Limb (tissue), 2 donors: ENCODE results near the gene CNTN5.

ENCODE experiments used
- DNase-seq, 2 donors: peaks; one replicate each; pipeline ENCODE4 v3.0.0-alpha.2; 2016; ENCODE audit errors: extremely low spot score in 2 of 2

Gene CNTN5

DNA sequence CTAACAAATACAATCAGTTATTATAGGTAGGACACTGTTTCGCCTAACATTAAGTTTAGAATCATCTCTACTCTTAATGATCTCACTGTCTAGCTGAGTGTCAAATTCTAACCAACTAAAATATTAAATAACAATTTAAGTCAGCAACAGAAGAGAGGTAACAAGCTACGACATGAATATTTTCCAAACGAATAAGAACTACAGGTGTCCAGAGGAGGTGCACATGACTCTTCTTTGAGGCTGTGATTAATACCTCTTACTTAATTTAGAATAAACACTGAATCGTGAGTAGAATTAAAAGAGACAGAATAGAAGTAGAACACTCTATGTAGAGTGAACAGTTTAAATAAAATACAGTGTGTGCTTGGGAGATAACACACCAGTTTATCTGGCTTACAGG, 1047.4 kb downstream of the CNTN5 start:
- DNase-seq, result no peak

DNA sequence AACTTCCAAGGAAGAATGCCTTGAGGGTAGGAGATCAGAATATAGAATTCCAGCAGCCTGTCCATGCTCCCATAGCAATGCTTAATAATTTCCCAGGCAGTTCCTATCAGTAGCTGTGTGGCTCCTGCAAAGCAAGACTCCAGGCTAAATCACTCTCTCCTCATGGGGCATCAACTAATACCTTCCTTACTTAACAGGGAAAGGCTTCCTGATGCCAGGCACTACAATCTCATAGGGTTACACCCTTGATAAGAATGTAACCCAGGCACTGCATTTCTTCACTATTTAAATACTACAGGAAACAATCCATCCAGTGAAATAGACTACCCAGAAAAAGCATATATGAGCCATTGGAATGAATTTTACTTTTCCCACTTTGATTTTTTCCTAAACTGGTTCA, 1051.4 kb downstream of the CNTN5 start:
- DNase-seq, result no peak

DNA sequence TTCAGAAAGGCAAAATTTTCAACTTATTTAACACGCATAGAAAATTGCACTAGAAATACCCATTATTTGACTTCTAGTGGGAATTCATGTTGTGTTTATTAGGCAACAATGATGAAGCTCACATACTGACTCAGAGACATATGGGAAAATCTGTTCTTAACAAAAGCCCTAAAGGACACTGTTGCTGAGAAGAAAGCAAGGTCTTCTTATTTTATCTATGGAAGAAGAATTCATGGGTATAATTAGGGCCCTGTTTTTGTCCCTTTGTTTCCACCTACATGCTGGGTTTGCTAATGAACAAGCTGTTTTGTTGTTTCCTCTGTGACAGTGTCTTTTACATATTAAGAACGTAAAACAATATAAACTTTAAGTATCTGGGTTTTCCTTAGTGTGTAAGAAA, 1059.6 kb downstream of the CNTN5 start:
- DNase-seq, result no peak

DNA sequence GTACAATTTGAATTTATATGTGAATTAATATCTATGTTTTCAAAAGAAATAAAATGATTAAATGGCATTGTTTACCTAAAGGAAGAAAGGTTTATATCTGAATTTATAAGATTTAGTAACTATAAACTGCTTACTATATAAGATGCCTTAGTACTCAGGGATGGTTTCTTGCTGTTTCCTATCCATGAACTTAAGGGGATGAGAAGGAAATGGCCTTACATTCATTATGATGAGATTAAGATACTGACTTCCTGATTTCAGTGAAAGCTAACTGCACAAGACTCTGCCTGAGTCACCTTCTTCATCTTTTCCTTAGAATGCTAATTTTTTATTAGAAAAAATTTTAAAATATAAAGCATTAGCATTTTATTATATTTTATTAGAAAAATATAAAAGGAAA, 1060.1 kb downstream of the CNTN5 start:
- DNase-seq, result no peak

DNA sequence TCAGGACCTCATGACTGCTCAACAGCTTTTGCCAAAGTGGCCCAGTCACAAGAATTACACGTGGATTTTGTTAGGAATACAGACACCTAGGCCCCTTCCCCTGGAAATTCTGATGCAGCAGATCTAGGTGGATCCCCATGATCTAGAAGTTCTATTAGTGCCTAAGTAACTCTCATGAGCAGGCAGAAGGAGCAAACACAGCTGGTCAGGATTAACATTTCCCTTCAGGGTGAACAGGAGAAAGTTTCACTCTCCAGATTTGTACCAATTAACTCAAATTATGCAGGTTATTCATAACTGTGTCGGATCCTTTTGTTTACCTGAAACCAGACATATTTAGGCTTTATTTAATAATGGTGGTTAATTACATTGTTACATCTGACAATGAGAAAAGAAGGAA, 1072.9 kb downstream of the CNTN5 start:
- DNase-seq, result no peak

DNA sequence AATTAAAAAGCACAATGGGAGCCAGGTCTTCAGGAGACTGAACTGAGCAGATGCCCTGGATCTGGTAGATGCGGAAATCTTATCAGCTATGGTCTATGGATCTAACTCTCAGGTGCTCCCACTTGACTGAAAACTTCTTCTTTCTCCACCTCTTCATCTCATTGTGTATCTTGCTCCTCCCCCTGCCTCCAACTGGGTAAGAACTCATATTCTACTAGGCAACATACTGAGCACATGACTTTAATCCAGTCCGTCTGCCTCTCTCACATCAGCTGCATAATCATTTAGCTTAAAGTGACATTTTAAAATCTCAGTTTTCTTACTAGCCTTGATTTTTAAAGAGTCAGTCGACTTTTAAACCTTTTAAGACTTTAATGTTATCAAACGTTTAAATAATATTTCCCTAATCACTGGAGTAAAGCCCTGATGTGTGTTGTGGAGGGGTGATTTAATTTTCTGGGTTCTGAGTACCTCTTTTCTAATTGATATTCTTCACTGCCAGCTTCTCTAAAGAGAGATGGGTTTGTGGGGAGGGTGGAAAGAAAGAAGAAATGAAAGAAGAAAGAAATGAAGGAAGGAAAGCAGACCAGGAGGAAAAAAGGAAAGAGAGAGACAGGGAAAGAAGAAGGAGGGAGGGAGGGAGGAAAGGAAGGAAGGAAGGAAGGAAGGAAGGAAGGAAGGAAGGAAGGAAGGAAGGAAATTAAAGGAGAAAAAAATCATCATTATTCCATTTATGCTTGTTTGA, 1073.5 kb downstream of the CNTN5 start:
- DNase-seq, result no peak

DNA sequence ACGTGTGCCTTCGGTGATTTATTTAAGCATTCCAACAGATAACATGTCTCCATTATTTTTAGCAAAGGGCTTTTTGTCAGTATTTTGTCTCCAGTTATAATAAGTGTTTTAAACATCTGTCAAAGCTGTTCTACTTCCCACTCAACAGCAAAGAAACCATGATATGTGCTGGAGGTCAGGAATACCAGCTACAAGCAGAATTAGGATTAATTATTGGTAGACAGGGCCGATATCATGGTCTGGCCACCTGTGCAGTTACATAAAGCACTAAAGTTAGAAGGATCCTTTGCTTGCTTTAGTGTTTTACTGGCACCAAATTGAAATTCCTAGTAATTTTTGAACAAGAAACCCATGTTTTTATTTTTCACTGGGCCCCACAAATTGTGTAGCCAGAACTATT, 1075.1 kb downstream of the CNTN5 start:
- no peak for DNase-seq

DNA sequence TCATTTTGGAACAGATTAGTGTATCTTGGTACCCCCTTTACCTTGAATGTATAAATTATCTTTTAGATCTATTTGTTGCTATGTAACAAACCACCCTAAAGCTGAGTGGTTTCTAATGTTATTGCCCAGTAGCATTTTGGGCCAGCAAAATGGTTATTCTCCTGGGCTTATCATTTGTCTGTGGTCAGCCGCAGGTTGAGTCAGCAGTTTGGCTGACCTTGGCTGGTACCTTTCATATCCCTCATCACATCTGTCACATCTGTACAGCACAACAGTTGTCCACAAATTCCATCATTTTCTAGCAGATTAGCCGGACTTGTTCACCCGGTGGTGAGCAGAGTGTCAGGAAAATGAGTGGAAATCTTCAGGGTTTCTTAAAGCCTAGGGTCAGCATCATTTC, 1077.8 kb downstream of the CNTN5 start:
- no peak for DNase-seq

DNA sequence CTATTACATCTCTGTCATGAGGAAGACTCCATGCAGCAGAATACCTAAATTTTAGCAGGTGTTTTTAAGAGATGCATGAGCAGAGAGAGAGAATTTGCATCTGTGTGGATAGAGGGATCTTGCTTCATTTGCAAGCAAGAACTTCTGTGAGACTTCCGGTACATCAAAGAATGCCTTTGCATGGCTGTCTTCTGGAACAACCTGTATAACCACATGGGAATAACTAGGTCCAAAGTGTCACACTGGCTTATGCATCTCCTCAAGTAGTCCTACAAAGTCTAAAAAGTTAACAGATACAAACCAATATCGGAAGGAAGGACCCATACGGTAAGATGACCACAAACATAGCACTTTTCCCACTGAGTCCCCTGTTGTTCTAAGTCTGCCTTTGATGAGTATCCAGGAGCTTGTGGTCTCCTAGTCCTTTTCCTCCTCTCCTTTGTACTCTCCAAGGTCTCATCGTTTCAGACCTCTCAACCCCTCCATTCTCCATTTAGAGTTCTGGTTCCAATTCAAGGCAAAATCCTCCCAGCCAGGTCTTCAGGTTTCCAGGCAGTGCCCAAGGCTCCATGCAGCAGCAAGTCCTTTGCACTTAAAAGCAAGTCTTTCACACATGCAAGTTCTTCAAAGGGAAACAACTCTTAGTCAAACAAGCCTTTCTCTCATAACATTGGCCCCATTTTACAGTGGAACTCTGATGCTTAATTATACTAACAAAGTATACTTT, 1084.7 kb downstream of the CNTN5 start:
- no peak for DNase-seq

DNA sequence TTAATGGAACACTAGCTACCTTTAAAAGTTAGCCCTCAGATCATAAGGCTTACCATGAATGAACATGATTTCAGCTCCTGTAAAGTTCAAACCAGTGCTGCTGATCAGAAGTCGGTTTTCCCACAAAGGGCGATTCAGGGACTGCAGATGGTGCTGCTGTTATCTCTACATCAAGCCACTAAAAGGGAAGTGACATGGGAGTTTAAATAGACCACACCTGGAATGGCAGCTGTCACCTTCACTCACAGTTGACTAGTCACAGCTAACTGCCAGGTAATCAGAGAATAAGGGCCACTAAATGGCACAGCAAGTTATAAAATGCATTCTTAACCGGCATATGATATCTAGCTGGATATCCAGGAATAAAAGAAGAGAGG, 1085.2 kb downstream of the CNTN5 start:
- no peak for DNase-seq

DNA sequence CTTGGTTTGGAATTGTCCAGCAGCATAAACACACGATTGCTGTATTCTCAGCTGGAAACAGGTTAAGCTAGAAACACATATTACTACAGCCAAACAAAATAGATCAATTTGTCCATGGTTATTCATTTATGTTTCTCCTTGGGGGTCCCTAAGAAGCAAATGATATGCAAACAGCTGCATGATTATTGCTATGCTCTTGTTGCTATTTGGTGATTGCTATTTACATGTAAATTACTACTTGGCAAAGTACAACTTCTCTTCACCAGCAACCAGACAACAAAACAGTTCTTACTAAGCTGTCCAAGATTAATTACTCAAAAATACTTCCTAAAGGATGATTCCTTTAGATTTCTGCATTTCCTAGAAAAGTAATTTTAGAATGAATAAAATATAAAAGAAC, 1098.4 kb downstream of the CNTN5 start:
- no peak for DNase-seq

DNA sequence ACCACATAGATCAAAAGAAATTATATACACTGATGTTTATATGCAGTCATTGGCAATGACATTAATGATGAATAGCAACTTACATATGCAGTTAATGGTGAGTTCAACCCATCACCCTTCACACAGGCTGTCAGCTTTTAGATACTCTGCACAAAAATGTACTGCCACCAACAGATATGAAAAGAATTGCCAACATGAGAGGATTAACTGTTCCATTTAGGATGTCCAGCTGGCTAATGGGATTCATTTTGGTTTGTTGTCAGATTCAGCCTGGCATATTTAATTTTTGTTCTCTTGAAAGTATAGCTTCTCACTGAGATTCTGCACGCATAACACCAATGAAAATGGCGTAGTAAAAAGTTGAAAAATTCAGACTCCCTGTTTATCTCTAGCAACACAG, 1112.4 kb downstream of the CNTN5 start:
- DNase-seq, result no peak

DNA sequence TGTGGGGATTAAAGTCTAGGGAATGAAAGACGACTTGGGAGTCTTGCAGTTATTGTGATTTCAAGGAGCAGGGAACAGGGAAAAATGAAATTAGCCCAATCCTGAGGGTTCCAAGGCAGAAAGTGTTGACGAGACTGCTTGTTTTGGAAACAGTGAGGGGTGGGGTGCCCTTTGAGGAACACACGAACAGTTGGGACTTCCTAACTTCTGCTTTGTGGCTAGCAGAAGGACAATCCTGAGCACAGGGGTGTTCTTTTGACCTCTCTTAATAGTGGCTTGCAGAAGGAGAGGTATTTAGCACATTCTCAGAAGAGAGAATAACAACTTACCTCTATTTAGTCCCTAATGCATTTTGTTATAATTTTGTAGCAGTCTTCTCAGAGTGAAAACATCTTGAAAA, 1120.5 kb downstream of the CNTN5 start:
- no peak for DNase-seq

DNA sequence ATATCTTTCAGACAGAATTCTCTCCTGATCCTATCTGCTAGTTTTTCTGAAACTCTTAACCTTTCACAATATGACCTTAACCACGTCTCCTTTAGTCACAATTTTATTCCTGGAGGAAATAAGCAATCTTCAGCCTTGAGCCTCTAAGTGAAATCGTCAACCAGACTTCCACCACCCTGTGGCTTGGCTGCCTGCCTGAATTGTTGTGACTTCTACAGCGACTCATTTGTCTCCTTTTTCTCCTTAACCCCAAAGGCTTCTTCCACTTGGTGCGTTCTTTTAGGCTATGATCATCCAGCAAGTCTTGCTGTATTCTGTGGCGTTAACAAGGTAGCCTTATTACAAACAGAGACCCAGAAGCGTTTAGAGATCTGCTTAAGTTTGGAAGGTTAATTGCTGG, 1131.2 kb downstream of the CNTN5 start:
- no peak for DNase-seq

DNA sequence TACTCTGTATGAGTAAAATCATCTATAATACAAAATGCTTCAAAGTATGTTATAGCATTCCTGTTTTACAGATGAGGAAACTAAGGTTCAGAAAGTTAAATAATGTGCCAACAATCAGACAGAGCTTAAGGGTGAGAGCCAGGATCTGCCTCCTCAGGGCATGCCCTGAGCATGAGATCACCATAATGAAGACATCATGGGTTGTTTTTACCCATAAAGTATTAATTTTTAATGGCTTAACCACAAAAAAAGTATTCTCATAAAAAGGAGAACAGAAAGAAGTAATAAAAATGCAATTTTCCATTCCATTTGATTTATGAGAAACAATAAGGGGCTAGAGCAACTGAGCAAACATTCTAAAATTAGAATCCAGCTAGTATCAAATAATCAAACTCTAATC, 1132.0 kb downstream of the CNTN5 start:
- no peak for DNase-seq

DNA sequence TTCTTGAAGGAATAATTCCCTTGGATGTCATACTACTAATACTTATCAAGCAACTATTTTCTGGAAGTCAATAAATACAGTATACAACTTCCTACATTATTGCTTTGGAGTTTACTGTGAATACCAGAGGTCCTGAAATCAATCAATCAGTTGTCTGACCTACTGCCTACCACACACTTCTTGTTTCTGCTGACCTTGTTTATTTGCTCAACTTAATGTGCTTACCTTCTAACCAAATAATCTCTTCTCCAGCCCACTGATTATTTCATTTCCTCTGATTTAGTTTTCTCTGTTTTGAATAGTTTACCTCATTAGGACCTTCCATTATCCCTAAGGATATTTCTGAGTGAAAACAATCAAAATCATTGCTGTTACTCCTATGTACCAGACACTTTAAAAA, 1142.7 kb downstream of the CNTN5 start:
- no peak for DNase-seq

DNA sequence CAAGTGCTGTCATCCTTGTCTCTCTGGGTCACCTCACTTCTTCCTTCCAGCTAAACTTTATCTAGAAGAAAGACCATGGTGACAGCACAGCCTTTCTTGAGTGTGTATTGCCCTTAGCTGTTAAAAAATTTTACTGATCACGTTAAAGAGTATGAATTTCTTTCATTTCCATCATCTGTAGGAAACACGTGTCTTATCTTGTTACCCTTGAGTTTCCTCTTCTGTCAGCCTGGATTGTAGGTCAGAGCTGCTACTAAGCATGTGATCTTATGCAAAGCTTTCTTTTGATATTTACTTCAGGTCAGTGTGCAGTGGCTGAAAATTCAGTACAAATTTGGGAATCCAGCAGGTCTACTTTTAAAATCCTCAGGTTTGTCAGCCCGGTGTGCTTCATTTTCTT, 1154.1 kb downstream of the CNTN5 start:
- DNase-seq, result no peak

DNA sequence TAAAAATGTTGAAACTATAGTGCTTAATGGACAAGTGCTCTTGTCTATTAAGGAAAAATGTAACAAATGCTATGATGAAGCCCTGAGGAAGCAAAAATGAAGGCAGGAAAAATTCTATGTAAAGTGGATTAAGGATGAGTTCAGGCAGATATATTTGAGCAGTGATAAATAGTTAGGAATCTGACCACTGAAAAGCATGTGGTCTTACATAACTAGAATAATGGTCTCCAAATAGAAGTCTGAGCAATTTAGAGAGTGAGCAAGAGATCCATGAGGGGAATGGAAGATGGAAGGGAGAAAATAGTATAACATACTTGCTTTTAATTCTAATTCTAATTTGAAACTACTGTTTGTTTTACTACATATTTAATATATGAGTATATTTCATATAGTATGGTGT, 1155.7 kb downstream of the CNTN5 start:
- DNase-seq, result no peak

DNA sequence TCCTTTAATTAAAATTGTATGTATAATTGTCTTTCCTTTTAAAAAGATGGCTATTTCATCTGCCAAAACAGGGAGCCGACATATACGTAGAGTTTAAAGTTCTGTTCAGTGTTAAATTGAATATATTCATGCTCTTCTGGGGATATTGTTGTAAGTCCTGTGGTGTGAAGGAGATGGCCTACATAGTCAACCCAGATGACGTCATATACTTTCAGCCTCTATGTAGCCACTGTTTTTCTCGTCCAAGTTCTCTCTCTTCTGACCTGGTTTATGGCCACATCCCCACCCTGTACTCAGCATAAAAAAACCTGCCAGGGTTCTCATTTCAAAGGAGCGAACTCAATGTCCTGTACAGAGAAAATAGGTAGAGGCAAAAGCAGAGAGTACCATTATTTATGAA, 1156.9 kb downstream of the CNTN5 start:
- no peak for DNase-seq

DNA sequence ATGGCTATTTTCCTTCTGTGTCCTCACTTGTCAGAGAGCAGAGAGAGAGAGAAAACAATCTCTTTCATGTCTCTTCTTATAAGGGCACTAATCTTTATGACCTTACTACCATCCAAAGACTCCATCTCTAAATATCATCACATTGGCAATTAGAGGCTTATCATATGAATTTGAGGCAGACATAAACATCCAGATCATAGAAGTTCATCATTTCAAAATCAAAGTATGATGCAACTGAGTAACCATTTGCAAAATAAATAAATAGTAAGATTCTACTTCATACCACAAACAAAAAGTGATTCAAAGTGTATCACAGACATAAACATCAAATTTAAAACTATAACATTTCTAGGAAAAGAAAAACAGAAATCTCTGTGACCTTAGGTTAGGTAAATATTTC, 1161.6 kb downstream of the CNTN5 start:
- DNase-seq, result no peak

DNA sequence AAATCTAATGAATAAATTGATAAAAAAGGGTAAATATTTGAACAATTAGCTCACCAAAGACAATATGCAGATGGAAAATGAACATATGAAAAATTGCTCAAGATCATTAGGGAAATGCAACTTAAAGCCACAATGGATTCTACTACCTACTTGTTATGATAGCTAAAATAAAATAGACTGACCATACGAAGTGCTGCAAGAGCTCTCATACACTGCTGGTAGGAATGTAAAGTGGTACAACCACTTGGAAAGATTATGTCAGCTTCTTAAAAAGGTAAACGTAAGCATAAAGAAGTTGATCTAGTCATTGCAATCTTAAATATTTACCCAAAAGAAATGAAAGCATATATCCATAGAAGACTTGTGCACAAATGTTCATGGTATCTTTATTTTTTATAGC, 1162.2 kb downstream of the CNTN5 start:
- DNase-seq, result no peak

DNA sequence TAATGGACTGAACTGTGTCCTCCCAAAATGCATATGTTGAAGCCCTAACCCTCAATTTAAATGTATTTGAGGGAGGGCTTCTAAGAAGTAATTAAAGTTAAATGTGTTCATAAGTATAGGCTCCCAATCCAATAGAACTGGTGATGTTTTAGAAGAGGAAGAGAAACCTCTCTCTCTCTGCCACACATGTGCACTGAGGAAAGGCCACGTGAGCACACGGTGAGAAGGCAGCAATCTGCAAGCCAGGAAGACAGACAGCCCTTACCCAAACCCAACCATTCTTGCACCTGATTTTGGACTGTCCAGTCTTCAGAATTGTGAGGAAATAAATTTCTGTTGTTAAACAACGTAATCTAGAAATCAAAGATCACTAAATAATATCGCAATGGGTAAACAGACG, 1164.8 kb downstream of the CNTN5 start:
- DNase-seq, result no peak

DNA sequence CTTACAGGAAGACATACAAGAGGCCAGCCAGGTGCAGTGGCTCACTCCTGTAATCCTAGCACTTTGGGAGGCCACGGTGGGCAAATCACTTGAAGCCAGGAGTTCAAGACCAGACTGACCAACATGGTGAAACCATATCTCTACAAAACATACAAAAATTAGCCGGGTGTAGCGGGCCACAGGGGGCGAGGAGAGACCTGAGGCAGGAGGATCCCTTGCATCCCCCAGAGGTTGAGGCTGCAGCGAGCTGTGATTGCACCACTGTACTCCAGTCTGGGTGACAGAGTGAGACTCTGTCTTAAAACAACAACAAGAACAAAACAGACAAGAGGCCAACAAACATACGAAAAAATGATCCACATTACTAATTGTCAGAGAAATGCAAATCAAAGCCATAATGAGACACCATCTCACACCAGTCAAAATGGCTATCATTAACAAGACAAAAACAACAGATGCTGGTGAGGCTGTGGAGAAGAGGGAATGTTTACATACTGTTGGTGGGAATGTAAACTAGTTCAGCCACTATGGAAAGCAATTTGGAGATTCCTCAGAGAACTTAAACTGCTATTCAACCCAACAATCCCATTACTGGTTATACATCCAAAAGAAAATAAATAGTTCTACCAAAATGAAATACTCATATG, 1167.5 kb downstream of the CNTN5 start:
- no peak for DNase-seq
